Measurements from ENCODE around the gene FDX2.

DNA sequence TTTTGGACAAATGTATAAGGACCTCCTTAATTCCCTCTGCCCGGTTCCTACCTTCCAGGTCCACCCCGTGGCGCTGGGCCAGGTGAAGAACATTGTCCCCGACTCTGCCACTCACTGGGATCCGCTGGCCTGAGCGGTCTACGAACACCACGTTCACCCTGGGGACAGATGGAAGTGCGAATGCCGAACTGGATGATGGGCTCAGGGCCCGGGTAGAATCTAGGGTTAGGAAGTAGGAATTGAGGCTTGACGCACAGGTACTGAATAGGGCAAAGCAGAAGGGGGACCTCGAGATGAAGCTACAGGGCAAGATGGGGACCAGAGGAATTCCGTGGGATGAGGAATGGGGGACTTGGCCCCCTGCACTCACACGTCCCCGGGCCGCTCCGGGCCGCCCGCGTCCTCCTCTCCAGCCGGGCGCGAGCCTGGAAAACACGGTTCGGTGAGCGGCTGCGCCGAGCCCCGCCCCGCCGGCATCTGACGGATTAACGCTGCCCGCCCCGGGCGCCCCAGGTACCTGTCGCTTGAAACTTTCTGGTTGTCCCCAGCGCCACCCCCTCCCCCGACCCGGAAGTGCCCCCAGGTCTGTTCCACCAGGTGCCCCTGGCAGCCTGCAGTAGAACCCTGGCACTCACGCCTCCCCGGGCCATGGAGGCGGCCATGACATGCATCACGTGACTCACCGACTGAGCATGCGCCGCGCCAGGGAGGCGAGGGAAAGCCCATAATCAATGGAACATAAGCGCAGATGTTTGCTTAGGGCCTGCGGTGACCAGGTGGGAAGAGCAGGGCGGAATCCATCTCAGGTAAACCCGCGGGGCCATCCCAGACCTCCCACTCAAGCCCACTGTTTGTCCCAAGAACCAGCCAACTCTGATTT is at the start of gene FDX2:
- TF ChIP-seq CTCF (IDR thresholded peaks at IDR 0.05) (no peak), EZH2 (IDR thresholded peaks at IDR 0.05) (no peak)
